Thoracic aorta (tissue), 2 donors: ENCODE results near the gene OR1D5. TPM values are rescaled to one million over a fixed set of nuclear protein-coding genes. Genes with fewer than 3 reads are reported as not detected.
A peak's percentile ranks its signal among the peaks of the same experiment; 100 is the strongest.

Experiments used
- ATAC-seq: fragments of 150-250 bp; one replicate; pipeline ENCODE4 v1.8.0; 2017; ENCODE audit warnings: low read depth; ENCODE audit not compliant: insufficient number of reproducible peaks, low FRiP score
- DNase-seq: peaks from one replicate; pipeline ENCODE4 v3.0.0-alpha.2; 2020; ENCODE audit warnings: low spot score
- H3K27ac ChIP-seq, 2 donors: fragments of 200-600 bp; sonication (generic); 1 replicate in 1 of 2; 2 replicates in 1 of 2; pipeline ENCODE4 v1.5.1; 2016; ENCODE audit warnings: mild to moderate bottlenecking in 2 of 2, moderate library complexity in 2 of 2
- H3K27me3 ChIP-seq: fragments of 200-600 bp; sonication (generic); replicated peaks from 2 replicates; pipeline ENCODE4 v1.6.0; 2016; ENCODE audit warnings: mild to moderate bottlenecking; ENCODE audit not compliant: insufficient read depth
- H3K36me3 ChIP-seq: fragments of 200-600 bp; sonication (generic); one replicate; pipeline ENCODE4 v1.5.1; 2016
- H3K4me1 ChIP-seq, 2 donors: fragments of 200-600 bp; sonication (generic); 1 replicate in 1 of 2; 2 replicates in 1 of 2; pipeline versions ENCODE4 v1.5.1 to v1.6.0; 2016; ENCODE audit warnings: low read depth in 2 of 2, mild to moderate bottlenecking in 1 of 2; ENCODE audit not compliant: control insufficient read depth in 1 of 2
- H3K4me3 ChIP-seq: fragments of 200-600 bp; sonication (generic); 2 replicates; pipeline ENCODE4 v1.5.1; 2016; ENCODE audit warnings: mild to moderate bottlenecking
- H3K9me3 ChIP-seq: fragments of 200-600 bp; sonication (generic); 2 replicates; pipeline ENCODE4 v1.5.1; 2016
- total RNA-seq, 2 donors: library from RNA; depleted of rRNA; stranded (reverse); fragments of >200 nt; gene quantifications; one replicate each; pipeline versions ENCODE4 v1.1.0 to v1.2.3, GENCODE V29; 2016
- TF ChIP-seq, protein P1 (sequence below): fragments of 200-600 bp; sonication (generic); IDR thresholded peaks from one replicate; pipeline ENCODE4 v1.5.1; 2019; ENCODE audit warnings: antibody characterized with exemption

Gene OR1D5
- total RNA-seq, 2 donors from 2014 or later: not detected

- no peak overlapping the region for H3K27ac ChIP-seq
- TF ChIP-seq, protein P1, sequence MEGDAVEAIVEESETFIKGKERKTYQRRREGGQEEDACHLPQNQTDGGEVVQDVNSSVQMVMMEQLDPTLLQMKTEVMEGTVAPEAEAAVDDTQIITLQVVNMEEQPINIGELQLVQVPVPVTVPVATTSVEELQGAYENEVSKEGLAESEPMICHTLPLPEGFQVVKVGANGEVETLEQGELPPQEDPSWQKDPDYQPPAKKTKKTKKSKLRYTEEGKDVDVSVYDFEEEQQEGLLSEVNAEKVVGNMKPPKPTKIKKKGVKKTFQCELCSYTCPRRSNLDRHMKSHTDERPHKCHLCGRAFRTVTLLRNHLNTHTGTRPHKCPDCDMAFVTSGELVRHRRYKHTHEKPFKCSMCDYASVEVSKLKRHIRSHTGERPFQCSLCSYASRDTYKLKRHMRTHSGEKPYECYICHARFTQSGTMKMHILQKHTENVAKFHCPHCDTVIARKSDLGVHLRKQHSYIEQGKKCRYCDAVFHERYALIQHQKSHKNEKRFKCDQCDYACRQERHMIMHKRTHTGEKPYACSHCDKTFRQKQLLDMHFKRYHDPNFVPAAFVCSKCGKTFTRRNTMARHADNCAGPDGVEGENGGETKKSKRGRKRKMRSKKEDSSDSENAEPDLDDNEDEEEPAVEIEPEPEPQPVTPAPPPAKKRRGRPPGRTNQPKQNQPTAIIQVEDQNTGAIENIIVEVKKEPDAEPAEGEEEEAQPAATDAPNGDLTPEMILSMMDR: peak; percentile 42
- no peaks in the 10 kb centered on the region for H3K4me1 ChIP-seq
- no peaks in the 10 kb centered on the region for H3K36me3 ChIP-seq
- peak overlapping the region; percentile 78 for H3K4me3 ChIP-seq
- DNase-seq: peak; percentile 84
- peak; percentile 94 for ATAC-seq
- H3K27me3 ChIP-seq: no peaks in the 10 kb centered on the region
- no peaks in the 10 kb centered on the region for H3K9me3 ChIP-seq
These were observed 14.5 kb downstream of the OR1D5 start for GRCh38 chr17:3048727-3049471.

DNA sequence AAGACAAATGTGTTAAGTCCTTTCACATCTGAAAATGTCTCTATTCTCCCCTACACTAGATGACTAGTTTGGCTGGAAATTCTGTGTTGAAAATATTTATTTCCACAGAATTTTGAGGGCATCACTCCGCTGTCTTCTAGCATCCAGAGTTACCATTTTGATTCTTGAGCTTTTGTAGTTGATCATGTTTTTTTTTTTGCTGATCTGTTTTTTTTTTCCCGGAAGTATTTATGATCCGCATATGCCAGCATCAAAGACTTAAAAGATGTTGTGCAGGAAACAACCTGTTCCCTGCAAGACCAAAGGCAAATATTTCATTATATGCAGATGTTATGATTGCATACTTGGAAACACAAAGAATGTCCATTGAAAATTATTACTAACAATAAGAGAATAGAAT is 16.7 kb downstream of the OR1D5 start:
- Histone ChIP-seq H3K36me3 (no peaks in the 10 kb centered on the region), H3K9me3 (no peaks in the 10 kb centered on the region), H3K4me1 (no peaks in the 10 kb centered on the region), H3K27ac (no peak overlapping the region), H3K27me3 (no peaks in the 10 kb centered on the region), H3K4me3 (no peak overlapping the region)
- TF ChIP-seq, protein P1: no peak
- no peak for ATAC-seq
- no peak for DNase-seq

- Histone ChIP-seq H3K4me3 (no peak overlapping the region), H3K27me3 (no peaks in the 10 kb centered on the region), H3K9me3 (no peaks in the 10 kb centered on the region), H3K27ac (no peak overlapping the region), H3K4me1 (no peaks in the 10 kb centered on the region), H3K36me3 (no peaks in the 10 kb centered on the region)
- TF ChIP-seq, protein P1: no peak
- no peak for ATAC-seq
- DNase-seq: no peak
These were observed 19.6 kb downstream of the OR1D5 start for GRCh38 chr17:3043737-3044365.

GRCh38 chr17:3040882-3041281 is 22.5 kb downstream of the OR1D5 start:
- H3K4me1 ChIP-seq: no peaks in the 10 kb centered on the region
- H3K27me3 ChIP-seq: no peaks in the 10 kb centered on the region
- ATAC-seq (no peak), DNase-seq (no peak)
- no peaks in the 10 kb centered on the region for H3K9me3 ChIP-seq
- no peaks in the 10 kb centered on the region for H3K36me3 ChIP-seq
- TF ChIP-seq, protein P1: no peak
- H3K4me3 ChIP-seq: no peak overlapping the region
- H3K27ac ChIP-seq: no peak overlapping the region

DNA sequence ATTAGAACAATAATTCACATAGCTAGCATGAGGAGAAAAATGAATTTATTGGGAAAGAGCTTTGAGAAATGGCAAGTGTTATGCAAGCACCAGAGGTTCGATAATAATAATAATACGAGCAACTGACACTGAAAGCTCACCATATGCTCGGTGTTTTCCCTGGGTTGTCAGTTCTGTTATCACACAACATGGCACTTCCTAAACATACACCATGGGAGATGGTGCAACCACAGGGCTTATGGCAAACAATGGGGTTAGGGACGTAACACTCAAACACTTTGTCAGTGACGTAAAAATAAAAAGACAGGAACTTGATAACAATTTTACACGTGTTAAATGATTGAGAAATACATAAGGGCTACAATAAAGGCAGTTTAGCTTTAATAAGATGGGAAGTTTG is 23.7 kb downstream of the OR1D5 start:
- Histone ChIP-seq H3K27ac (no peak overlapping the region), H3K9me3 (no peaks in the 10 kb centered on the region), H3K4me3 (no peak overlapping the region), H3K27me3 (no peaks in the 10 kb centered on the region), H3K36me3 (no peaks in the 10 kb centered on the region), H3K4me1 (no peaks in the 10 kb centered on the region)
- ATAC-seq (no peak), DNase-seq (no peak)
- TF ChIP-seq, protein P1: no peak
